Lung (tissue), 12 donors: ENCODE measurements around the gene NET1. TPM values are rescaled to one million over a fixed set of nuclear protein-coding genes. Genes with fewer than 3 reads are reported as not detected.

Experiments used
- ATAC-seq: fragments of 200-7000 bp; cut with Tn5 transposase; one replicate; pipeline ENCODE4 v1.9.1; 2020; ENCODE audit warnings: moderate number of reproducible peaks; ENCODE audit not compliant: insufficient read depth, low FRiP score
- DNase-seq, 3 donors: peaks; one replicate each; pipeline ENCODE4 v3.0.0-alpha.2; 2013 to 2017
- H3K27ac ChIP-seq, 2 donors: one replicate each; pipeline ENCODE4 v1.5.1; 2013; ENCODE audit warnings: mild to moderate bottlenecking in 2 of 2, moderate library complexity in 2 of 2, control low read depth in 1 of 2, inconsistent platforms in 1 of 2, low read depth in 1 of 2, low read length in 1 of 2
- H3K27me3 ChIP-seq, 3 donors: one replicate each; pipeline ENCODE4 v1.5.1; 2013; ENCODE audit warnings: low read length in 2 of 3; ENCODE audit not compliant: control insufficient read depth in 3 of 3, insufficient read depth in 3 of 3
- H3K36me3 ChIP-seq, 4 donors: one replicate each; pipeline ENCODE4 v1.5.1; 2013; ENCODE audit warnings: low read length in 4 of 4, mild to moderate bottlenecking in 1 of 4, moderate library complexity in 1 of 4; ENCODE audit not compliant: control insufficient read depth in 4 of 4, insufficient read depth in 4 of 4
- H3K4me1 ChIP-seq, 5 donors: one replicate each; pipeline ENCODE4 v1.5.1; 2013; ENCODE audit warnings: low read length in 5 of 5, mild to moderate bottlenecking in 2 of 5, moderate library complexity in 1 of 5; ENCODE audit not compliant: control insufficient read depth in 5 of 5, insufficient read depth in 5 of 5
- H3K4me3 ChIP-seq: one replicate; pipeline ENCODE4 v1.5.1; 2013; ENCODE audit warnings: mild to moderate bottlenecking, control low read depth, moderate library complexity
- H3K9ac ChIP-seq, 2 donors: one replicate each; pipeline ENCODE4 v1.5.1; 2013; ENCODE audit warnings: low read length in 2 of 2, control low read depth in 1 of 2; ENCODE audit not compliant: insufficient read depth in 1 of 2
- H3K9me3 ChIP-seq, 4 donors: one replicate each; pipeline ENCODE4 v1.5.1; 2013; ENCODE audit warnings: low read length in 3 of 4, mild to moderate bottlenecking in 1 of 4, moderate library complexity in 1 of 4; ENCODE audit not compliant: control insufficient read depth in 4 of 4, insufficient read depth in 3 of 4
- WGBS, 2 donors: extraction: QIAGEN DNeasy Blood & Tissue Kit; methylation state at CpG; one replicate each; pipeline ENCODE4 v1.1.7; 2013; 5-methylcytosine and 5-hydroxymethylcytosine counted together
- polyA plus RNA-seq, 2 donors: library from polyadenylated mRNA; stranded (reverse); fragments of 200-250 nt; gene quantifications; one replicate each; pipeline ENCODE4 v1.2.1, GENCODE V29; 2013
- total RNA-seq, 2 donors: library from RNA; depleted of rRNA in 1 of 2; stranded (reverse); fragments of >200 nt in 1 of 2; gene quantifications; one replicate each; pipeline ENCODE4 v1.2.1, GENCODE V29; 2014 to 2021
- TF ChIP-seq, protein P1 (sequence below): IDR thresholded peaks from 2 replicates; pipeline ENCODE4 v1.5.1; 2012; ENCODE audit warnings: mild to moderate bottlenecking; ENCODE audit errors: control extremely low read depth, extremely low read depth
- donor health status: control.
- donor health status: control.
- donor health status: Bipolar disorder and iron deficiency.
- donor health status: healthy.
- donor health status: DM: yes; HTN: yes; CAD: no.

The NET1 gene
- total and polyA plus RNA-seq, 4 donors: 17.4 to 98.7 (median 35.9) TPM

DNA sequence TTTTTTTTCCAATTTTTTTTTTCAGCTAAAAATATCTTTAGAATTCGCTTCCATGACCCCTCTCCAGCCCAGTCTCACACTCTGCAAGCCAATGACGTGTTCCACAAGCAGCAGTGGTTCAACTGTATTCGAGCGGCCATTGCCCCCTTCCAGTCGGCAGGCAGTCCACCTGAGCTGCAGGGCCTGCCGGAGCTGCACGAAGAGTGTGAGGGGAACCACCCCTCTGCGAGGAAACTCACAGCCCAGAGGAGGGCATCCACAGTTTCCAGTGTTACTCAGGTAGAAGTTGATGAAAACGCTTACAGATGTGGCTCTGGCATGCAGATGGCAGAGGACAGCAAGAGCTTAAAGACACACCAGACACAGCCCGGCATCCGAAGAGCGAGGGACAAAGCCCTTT is 44.2 kb downstream of the NET1 start:
- H3K9me3 ChIP-seq: no peaks in the 10 kb centered on the region
- WGBS, 2 donors: 92 to 95% methylated on average over 12 of the region's 12 CpGs
- no peak overlapping the region for H3K27ac ChIP-seq
- peaks cover 10 to 21% (median 14%) of the 10 kb centered on the region in 4 donors for H3K36me3 ChIP-seq
- ATAC-seq (no peak), DNase-seq (no peak)
- H3K4me1 ChIP-seq: no peaks in the 10 kb centered on the region
- no peak overlapping the region for H3K9ac ChIP-seq
- no peaks in the 10 kb centered on the region for H3K27me3 ChIP-seq
- TF ChIP-seq, protein P1, sequence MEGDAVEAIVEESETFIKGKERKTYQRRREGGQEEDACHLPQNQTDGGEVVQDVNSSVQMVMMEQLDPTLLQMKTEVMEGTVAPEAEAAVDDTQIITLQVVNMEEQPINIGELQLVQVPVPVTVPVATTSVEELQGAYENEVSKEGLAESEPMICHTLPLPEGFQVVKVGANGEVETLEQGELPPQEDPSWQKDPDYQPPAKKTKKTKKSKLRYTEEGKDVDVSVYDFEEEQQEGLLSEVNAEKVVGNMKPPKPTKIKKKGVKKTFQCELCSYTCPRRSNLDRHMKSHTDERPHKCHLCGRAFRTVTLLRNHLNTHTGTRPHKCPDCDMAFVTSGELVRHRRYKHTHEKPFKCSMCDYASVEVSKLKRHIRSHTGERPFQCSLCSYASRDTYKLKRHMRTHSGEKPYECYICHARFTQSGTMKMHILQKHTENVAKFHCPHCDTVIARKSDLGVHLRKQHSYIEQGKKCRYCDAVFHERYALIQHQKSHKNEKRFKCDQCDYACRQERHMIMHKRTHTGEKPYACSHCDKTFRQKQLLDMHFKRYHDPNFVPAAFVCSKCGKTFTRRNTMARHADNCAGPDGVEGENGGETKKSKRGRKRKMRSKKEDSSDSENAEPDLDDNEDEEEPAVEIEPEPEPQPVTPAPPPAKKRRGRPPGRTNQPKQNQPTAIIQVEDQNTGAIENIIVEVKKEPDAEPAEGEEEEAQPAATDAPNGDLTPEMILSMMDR: no peak
- H3K4me3 ChIP-seq: no peak overlapping the region

DNA sequence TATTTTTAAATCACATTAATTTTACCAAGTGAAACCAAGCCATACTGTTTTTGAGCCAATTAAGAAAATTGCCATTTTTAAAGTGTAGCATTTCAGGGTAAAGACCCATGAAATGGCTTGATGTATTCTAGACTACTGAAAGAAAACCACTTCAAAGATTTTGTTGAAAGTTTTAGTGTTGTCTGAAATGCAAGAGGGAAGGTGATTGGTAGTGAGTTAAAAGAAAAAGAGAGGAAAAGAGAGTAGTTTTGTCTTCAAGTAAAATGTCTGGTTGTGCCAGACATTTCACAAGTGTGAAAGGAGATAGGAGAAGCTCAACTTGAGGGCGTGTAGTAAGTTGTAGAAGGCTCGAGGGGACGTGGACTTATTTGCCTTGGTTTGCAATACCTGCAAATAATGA is 45.4 kb downstream of the NET1 start:
- ATAC-seq (no peak), DNase-seq (no peak)
- Histone ChIP-seq H3K9me3 (no peaks in the 10 kb centered on the region), H3K4me1 (peaks cover 0 to 7% (median 0%) of the 10 kb centered on the region in 5 donors), H3K9ac (no peak overlapping the region), H3K27ac (no peak overlapping the region), H3K36me3 (peaks cover 4 to 21% (median 14%) of the 10 kb centered on the region in 4 donors), H3K4me3 (no peak overlapping the region), H3K27me3 (no peaks in the 10 kb centered on the region)
- 78 to 88% methylated on average over 3 of the region's 3 CpGs for WGBS, 2 donors
- TF ChIP-seq, protein P1: no peak

DNA sequence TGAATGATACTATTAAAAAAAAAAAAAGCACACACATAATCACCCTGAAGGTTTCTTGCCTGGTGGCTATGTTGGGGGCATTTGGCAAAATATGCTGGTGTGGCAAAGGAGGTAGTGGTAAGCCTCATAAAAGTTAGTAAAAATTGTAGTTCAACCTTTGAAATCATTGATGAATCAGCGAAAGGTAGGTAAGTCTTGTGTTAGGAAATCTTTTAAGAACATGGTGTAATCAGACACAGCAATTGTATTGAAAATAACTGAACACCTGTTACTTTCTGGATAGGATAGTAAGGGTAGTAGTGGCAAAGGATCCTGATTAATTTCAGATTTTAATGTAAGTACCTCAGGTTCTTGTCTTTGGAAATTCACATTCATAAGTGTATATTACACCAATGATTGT is 46.1 kb downstream of the NET1 start:
- TF ChIP-seq, protein P1: no peak
- Histone ChIP-seq H3K36me3 (peaks cover 4 to 17% (median 14%) of the 10 kb centered on the region in 4 donors), H3K9ac (no peak overlapping the region), H3K4me3 (no peak overlapping the region), H3K27me3 (no peaks in the 10 kb centered on the region), H3K27ac (no peak overlapping the region), H3K9me3 (no peaks in the 10 kb centered on the region), H3K4me1 (peaks cover 0 to 7% (median 0%) of the 10 kb centered on the region in 5 donors)
- ATAC-seq (no peak), DNase-seq (no peak)
- 91 to 95% methylated on average over 1 of the region's 1 CpG for WGBS, 2 donors
